T-helper 17 cell (primary cell): ENCODE results near the gene ZNF771. TPM values are rescaled to one million over a fixed set of nuclear protein-coding genes. Genes with fewer than 3 reads are reported as not detected.
"Not testable (repeated sequence)": the region's sequence is repeated elsewhere in the genome, so short reads cannot be mapped to it uniquely, and the experiment has no call there.

ENCODE experiments used
- ATAC-seq: fragments of 150-1000 bp; cut with Tn5 transposase; 2 replicates; pipeline ENCODE4 v1.10.0; 2021; ENCODE audit warnings: mild to moderate bottlenecking, moderate library complexity
- DNase-seq, 3 donors: peaks; one replicate each; pipeline versions ENCODE4 v3.0.0 to v3.0.0-alpha.2; 2020 to 2021
- H3K9me3 ChIP-seq: one replicate; pipeline ENCODE4 v1.7.0; 2013; ENCODE audit warnings: low read length, mild to moderate bottlenecking; ENCODE audit not compliant: control insufficient read depth, poor library complexity, severe bottlenecking
- H3K27ac Mint-ChIP-seq: one replicate; pipeline ENCODE4 v1.8.0; 2022; ENCODE audit warnings: mild to moderate bottlenecking, moderate library complexity, mixed read lengths
- H3K27me3 Mint-ChIP-seq: one replicate; pipeline ENCODE4 v1.8.0; 2022; ENCODE audit warnings: mixed read lengths
- H3K36me3 Mint-ChIP-seq: one replicate; pipeline ENCODE4 v1.8.0; 2022; ENCODE audit warnings: low read depth, mixed read lengths
- H3K4me1 Mint-ChIP-seq: one replicate; pipeline ENCODE4 v1.8.0; 2022; ENCODE audit warnings: mild to moderate bottlenecking, mixed read lengths
- H3K4me3 Mint-ChIP-seq: one replicate; pipeline ENCODE4 v1.8.0; 2022; ENCODE audit warnings: mild to moderate bottlenecking, moderate library complexity, mixed read lengths
- total RNA-seq, 4 donors: library from RNA in 2 of 4; stranded (reverse) in 2 of 4; gene quantifications; one replicate each; pipeline ENCODE4 v1.2.3 and lab custom pipeline; 2022 to 2026

ZNF771 gene
- total RNA-seq, 2 donors from 2014 or later: 1.4 to 1.5 TPM

DNA sequence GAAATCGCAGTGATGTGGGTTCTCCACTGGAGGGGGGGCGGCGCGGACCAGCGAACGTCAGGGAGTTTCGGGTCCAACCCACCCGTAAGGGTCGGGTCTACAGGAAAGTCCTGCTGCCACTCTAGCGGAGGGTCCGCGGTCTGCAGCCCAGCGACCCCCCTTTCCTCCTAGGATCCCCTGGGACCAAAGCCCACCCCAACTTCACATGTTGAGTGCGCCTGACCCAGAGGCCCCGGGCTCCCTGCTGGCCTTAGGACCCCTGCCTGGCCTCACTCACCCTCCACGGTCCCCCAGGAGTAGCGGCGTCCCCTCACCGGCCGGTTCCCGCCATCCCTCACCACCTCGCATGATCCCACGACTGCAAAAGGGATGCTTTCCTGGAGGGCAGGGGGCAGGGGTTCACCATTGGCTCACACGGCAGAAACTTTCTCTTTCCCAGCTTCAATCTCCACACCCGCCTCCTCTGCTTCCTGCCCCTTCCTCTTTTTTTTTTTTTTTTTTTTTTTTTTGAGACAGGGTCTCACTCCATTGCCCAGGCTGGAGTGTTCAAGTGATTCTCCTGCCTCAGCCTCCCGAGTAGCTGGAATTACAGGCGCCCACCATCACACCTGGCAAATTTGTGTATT lies 28.1 kb upstream of the ZNF771 start:
- Mint-ChIP-seq H3K36me3 (peaks cover 2% of the 10 kb centered on the region), H3K4me3 (peak overlapping the region; percentile 99), H3K4me1 (peaks cover 47% of the 10 kb centered on the region), H3K27ac (peak overlapping the region; percentile 99), H3K27me3 (no peaks in the 10 kb centered on the region)
- ATAC-seq: no peak
- no peak for DNase-seq
- no peaks in the 10 kb centered on the region for H3K9me3 ChIP-seq

DNA sequence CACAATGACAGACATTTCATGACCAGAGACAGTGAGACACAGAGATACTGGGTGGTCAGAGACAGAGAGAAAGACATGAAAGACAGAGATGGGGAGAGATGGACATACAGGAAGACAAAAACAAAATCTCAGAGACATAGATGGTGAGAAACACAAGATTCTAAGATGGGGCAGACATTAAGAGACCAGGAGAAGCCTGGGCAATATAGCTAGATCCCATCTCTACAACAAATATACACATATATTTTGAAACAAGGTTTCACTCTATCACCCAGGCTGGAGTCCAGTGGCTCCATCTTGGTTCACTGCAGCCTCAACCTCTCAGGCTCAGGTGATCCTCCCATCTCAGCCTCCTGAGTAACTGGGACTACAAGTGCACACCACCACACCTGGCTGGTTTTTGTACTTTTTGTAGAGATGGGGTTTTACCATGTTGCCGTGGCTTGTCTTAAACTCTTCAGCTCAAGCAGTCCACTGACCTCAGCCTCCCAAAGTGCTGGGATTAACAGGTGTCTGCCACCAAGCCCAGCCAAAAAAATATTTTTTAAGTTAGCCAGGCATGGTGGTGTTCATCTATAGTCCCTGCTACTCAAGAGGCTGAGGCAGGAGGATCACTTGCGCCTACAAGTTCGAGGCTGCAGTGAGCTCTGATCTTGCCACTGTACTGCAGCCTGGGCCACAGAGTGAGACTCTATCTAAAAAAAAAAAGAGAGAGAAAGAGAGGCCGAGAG lies 27.2 kb upstream of the ZNF771 start:
- Mint-ChIP-seq H3K36me3 (peaks cover 2% of the 10 kb centered on the region), H3K27me3 (no peaks in the 10 kb centered on the region), H3K4me1 (peaks cover 47% of the 10 kb centered on the region), H3K4me3 (peak overlapping the region; percentile 99), H3K27ac (peak overlapping the region; percentile 99)
- no peaks in the 10 kb centered on the region for H3K9me3 ChIP-seq
- ATAC-seq (no peak), DNase-seq (no peak)

GRCh38 chr16:30380803-30381208 lies 26.6 kb upstream of the ZNF771 start:
- ATAC-seq (no peak), DNase-seq (no peak)
- no peaks in the 10 kb centered on the region for H3K9me3 ChIP-seq
- Mint-ChIP-seq H3K27ac (peak overlapping the region; percentile 99), H3K4me3 (peak overlapping the region; percentile 99), H3K27me3 (no peaks in the 10 kb centered on the region), H3K36me3 (peaks cover 2% of the 10 kb centered on the region), H3K4me1 (peaks cover 47% of the 10 kb centered on the region)

GRCh38 chr16:30381291-30382041 lies 25.9 kb upstream of the ZNF771 start:
- H3K36me3 Mint-ChIP-seq: peaks cover 2% of the 10 kb centered on the region
- H3K27ac Mint-ChIP-seq: peak overlapping the region; percentile 99
- peak overlapping the region; percentile 99 for H3K4me3 Mint-ChIP-seq
- DNase-seq (no peak), ATAC-seq (no peak)
- H3K4me1 Mint-ChIP-seq: peaks cover 47% of the 10 kb centered on the region
- H3K27me3 Mint-ChIP-seq: no peaks in the 10 kb centered on the region
- no peaks in the 10 kb centered on the region for H3K9me3 ChIP-seq

- Mint-ChIP-seq H3K4me1 (peaks cover 45% of the 10 kb centered on the region), H3K27me3 (no peaks in the 10 kb centered on the region), H3K4me3 (peak within 1 kb of the TSS; percentile 99), H3K27ac (peak within 1 kb of the TSS; percentile 99), H3K36me3 (peaks cover 2% of the 10 kb centered on the region)
- peak; percentile 54 to 63 (median 61) for DNase-seq
- no peaks in the 10 kb centered on the region for H3K9me3 ChIP-seq
- peak; percentile 43 for ATAC-seq
These were observed 25.1 kb upstream of the ZNF771 start, which contains the start of gene SEPTIN1 for GRCh38 chr16:30382111-30382881. Gene SEPTIN1 (minus strand): TSS chr16:30382561. CDS start chr16:30382542, 19 bp downstream.

GRCh38 chr16:30383521-30383920 lies 23.9 kb upstream of the ZNF771 start:
- H3K36me3 Mint-ChIP-seq: no peaks in the 10 kb centered on the region
- ATAC-seq: no peak
- H3K27ac Mint-ChIP-seq: peak overlapping the region; percentile 99
- H3K27me3 Mint-ChIP-seq: no peaks in the 10 kb centered on the region
- peaks cover 38% of the 10 kb centered on the region for H3K4me1 Mint-ChIP-seq
- no peak for DNase-seq
- H3K4me3 Mint-ChIP-seq: peak overlapping the region; percentile 99
- no peaks in the 10 kb centered on the region for H3K9me3 ChIP-seq

DNA sequence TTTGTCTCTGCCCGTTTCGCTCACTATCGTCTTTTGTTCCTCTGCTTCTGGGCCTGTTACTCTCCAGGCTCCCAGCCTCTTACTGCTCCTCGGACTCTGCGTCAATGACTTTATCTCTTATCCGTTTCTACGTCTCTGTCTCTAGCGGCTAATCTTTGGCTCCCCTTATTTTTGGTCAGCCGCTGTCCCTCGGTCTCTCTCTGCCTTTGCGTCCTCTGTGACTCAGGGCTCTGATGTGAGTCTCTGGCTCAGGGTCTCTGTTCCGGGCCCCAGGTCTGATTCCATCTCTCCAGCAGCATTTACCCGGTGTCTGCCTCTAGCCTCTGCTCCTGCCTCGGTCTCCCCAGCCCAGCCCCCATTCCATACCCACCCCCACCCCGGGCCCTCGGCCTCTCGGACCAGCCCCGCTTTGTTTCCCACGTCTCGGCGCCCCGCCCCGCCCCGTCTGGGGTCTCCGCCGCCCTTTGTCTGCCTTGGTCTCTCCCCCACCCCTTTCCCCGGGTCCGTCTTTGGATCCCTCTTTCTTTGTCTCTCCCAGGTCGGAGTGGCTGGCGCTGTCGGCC lies 12.7 kb upstream of the ZNF771 start:
- Mint-ChIP-seq H3K27ac (peak overlapping the region; percentile 84), H3K27me3 (no peaks in the 10 kb centered on the region), H3K36me3 (peaks cover 3% of the 10 kb centered on the region), H3K4me3 (peak overlapping the region; percentile 94), H3K4me1 (peaks cover 23% of the 10 kb centered on the region)
- DNase-seq: no peak
- no peak for ATAC-seq
- no peaks in the 10 kb centered on the region for H3K9me3 ChIP-seq

DNA sequence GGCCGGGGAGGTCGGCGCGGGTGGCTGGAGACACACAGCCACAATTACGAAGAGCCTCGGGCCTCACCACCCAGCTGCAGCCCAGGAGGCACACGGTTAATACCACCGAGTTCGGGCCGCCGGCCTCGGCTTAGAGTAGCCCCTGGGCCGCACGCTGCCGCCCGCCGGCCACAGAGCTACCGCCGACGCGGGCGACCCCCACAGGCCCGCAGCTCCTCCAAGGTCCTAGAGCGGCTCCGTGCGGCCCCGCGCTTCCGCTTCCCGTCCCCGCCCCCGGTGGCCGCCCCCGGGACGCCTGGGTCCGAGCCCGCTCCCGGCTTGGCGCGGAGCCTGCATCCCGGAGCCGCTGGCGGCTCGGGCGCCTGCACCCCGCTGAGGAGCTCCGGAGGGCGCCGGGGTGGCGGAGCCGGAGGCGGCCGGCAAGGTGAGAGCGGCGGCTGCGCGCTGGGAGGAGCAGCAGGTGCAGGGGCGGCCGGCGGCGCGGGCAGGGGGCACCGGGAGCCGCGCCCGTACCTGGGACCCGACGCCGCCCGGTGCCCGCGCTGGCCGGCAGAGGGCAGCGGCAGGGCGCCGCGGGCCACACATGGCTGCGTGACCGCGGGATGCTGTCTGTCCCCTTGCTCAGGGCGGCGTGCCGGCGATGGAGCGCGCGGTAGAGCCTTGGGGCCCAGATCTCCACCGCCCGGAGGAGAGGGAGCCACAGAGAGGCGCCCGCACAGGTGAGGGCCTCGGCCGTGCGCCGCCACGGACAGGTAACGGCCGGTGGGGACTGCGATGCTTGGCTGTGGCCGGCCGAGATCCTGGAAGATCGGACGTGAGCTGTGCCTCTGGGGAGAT lies 12.0 kb upstream of the ZNF771 start, which contains the start of gene ZNF48:
TSS of gene ZNF48 (plus strand) at position 266 of the 837 bp plus-strand sequence. CDS start at position 641, 375 bp downstream.
- peaks cover 3% of the 10 kb centered on the region for H3K36me3 Mint-ChIP-seq
- H3K27me3 Mint-ChIP-seq: no peaks in the 10 kb centered on the region
- H3K4me3 Mint-ChIP-seq: peak within 1 kb of the TSS; percentile 94
- ATAC-seq (peak; percentile 80), DNase-seq (peak; percentile 33 to 46 (median 45))
- H3K27ac Mint-ChIP-seq: peak within 1 kb of the TSS; percentile 90
- H3K4me1 Mint-ChIP-seq: peaks cover 26% of the 10 kb centered on the region
- H3K9me3 ChIP-seq: no peaks in the 10 kb centered on the region

GRCh38 chr16:30395992-30396585 lies 11.3 kb upstream of the ZNF771 start:
- ATAC-seq (no peak), DNase-seq (no peak)
- Mint-ChIP-seq H3K27me3 (no peaks in the 10 kb centered on the region), H3K36me3 (peaks cover 3% of the 10 kb centered on the region), H3K27ac (peak overlapping the region; percentile 90), H3K4me3 (peak overlapping the region; percentile 94), H3K4me1 (peaks cover 30% of the 10 kb centered on the region)
- no peaks in the 10 kb centered on the region for H3K9me3 ChIP-seq

GRCh38 chr16:30396627-30397026 lies 10.8 kb upstream of the ZNF771 start:
- H3K36me3 Mint-ChIP-seq, ATAC-seq, H3K9me3 ChIP-seq, DNase-seq, H3K27me3 Mint-ChIP-seq: not testable (repeated sequence)
- peak overlapping the region; percentile 94 for H3K4me3 Mint-ChIP-seq
- peak overlapping the region; percentile 90 for H3K27ac Mint-ChIP-seq
- H3K4me1 Mint-ChIP-seq: peaks cover 35% of the 10 kb centered on the region

DNA sequence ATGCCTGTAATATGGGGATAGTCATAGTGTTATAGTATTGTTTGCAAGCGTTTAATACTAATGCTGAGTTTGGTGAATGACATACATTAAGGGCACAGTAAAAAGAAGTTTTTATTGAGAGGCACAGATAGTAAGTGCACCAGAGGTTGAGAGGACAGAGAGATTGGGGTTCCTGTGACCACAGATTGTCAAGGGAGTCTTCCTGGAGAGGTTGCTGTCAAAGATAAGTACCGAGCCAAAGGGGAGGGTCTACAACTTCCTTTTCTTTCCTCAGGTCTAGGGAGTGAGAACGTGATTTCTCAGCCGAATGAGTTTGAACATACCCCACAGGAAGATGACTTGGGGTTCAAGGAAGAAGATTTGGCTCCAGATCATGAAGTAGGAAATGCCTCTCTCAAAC lies 10.3 kb upstream of the ZNF771 start:
- no peaks in the 10 kb centered on the region for H3K9me3 ChIP-seq
- no peaks in the 10 kb centered on the region for H3K27me3 Mint-ChIP-seq
- ATAC-seq: no peak
- peaks cover 3% of the 10 kb centered on the region for H3K36me3 Mint-ChIP-seq
- peak overlapping the region; percentile 94 for H3K4me3 Mint-ChIP-seq
- peak overlapping the region; percentile 90 for H3K27ac Mint-ChIP-seq
- DNase-seq: no peak
- peaks cover 37% of the 10 kb centered on the region for H3K4me1 Mint-ChIP-seq
